ENCODE results near the gene KCNA5. TPM values are rescaled to one million over a fixed set of nuclear protein-coding genes. Genes with fewer than 3 reads are reported as not detected.

The KCNA5 gene
- total RNA-seq, 2 experiments from 2014 or later, result not detected

DNA sequence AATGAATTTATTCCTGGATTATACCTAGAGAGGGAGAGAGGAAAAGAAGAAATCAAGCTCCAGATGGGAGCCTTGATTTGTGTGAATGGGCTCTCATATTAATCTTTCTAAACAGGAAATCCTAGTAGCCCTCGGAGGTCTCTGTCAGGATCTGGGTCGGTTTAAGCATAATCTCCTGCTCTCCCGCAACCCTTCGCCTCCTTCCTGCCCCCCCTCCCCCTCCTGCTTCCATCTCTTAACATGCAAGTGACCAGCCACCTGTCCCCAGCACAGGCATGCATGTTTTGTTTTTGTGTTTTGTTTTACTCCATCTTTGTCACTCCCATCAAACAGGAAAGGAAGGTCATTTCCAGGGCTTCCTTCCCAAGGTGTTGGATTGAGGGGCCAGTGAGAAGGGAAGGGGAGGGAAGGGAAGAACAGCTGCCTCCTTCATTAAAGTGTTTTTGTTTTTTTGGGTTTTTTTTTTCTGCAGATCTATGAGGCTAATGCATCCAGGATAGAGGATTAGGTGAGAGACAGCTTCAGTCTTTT lies 4.8 kb upstream of the KCNA5 start:
- intact Hi-C loops (cut with DNase I, micrococcal nuclease), result no loop called here
- POLR2A ChIA-PET, result no interaction called here
- Mint-ChIP-seq H3K4me1 (ENCODE audit: low read depth) (no peaks in the 10 kb centered on the region), H3K36me3 (ENCODE audit: low read depth) (no peaks in the 10 kb centered on the region), H3K27ac (no peak overlapping the region), H3K9me3 (no peaks in the 10 kb centered on the region), H3K4me3 (no peak overlapping the region), H3K27me3 (peaks cover 61% of the 10 kb centered on the region)
- ATAC-seq (ENCODE audit: poor library complexity) (no peak), DNase-seq (no peak)
- Histone ChIP-seq H3K36me3 (ENCODE audit: insufficient read depth, low read length) (no peaks in the 10 kb centered on the region), H3K9me3 (ENCODE audit: control insufficient read depth in 1 of 2, insufficient read depth in 1 of 2, low read length in 2 of 2) (peaks cover 0 to 4% of the 10 kb centered on the region in 2 experiments), H3K27me3 (ENCODE audit: control insufficient read depth in 1 of 2, insufficient read depth in 2 of 2, low read length in 2 of 2) (peaks cover 12 to 14% of the 10 kb centered on the region in 2 experiments), H3K4me1 (ENCODE audit: insufficient read depth, low read length) (no peaks in the 10 kb centered on the region), H3K4me3 (ENCODE audit: low read length) (no peak overlapping the region), H3K27ac (ENCODE audit: low read depth in 1 of 2, low read length in 2 of 2) (no peak overlapping the region)
- no peak for TF ChIP-seq CTCF (IDR thresholded peaks at IDR 0.05)
- CTCF ChIA-PET, result no interaction called here

- Histone ChIP-seq H3K27ac (ENCODE audit: low read depth in 1 of 2, low read length in 2 of 2) (no peak overlapping the region), H3K4me3 (ENCODE audit: low read length) (no peak overlapping the region), H3K9me3 (ENCODE audit: control insufficient read depth in 1 of 2, insufficient read depth in 1 of 2, low read length in 2 of 2) (peaks cover 0 to 12% of the 10 kb centered on the region in 2 experiments), H3K27me3 (ENCODE audit: control insufficient read depth in 1 of 2, insufficient read depth in 2 of 2, low read length in 2 of 2) (peaks cover 14% of the 10 kb centered on the region in 2 experiments), H3K36me3 (ENCODE audit: insufficient read depth, low read length) (no peaks in the 10 kb centered on the region), H3K4me1 (ENCODE audit: insufficient read depth, low read length) (no peaks in the 10 kb centered on the region)
- CTCF ChIA-PET, result no interaction called here
- H3K9me3 Mint-ChIP-seq, result no peaks in the 10 kb centered on the region
- intact Hi-C loops (cut with DNase I, micrococcal nuclease), result no loop called here
- H3K36me3 Mint-ChIP-seq (ENCODE audit: low read depth), result no peaks in the 10 kb centered on the region
- H3K4me3 Mint-ChIP-seq, result no peak overlapping the region
- no peaks in the 10 kb centered on the region for H3K4me1 Mint-ChIP-seq (ENCODE audit: low read depth)
- POLR2A ChIA-PET, result no interaction called here
- ATAC-seq (ENCODE audit: poor library complexity) (no peak), DNase-seq (no peak)
- H3K27ac Mint-ChIP-seq, result no peak overlapping the region
- H3K27me3 Mint-ChIP-seq, result peaks cover 61% of the 10 kb centered on the region
- no peak for TF ChIP-seq CTCF (IDR thresholded peaks at IDR 0.05)
Measured at GRCh38 chr12:5039815-5040214, 3.9 kb upstream of the KCNA5 start.

GRCh38 chr12:5040368-5040767 lies 3.3 kb upstream of the KCNA5 start:
- H3K9me3 ChIP-seq (ENCODE audit: control insufficient read depth in 1 of 2, insufficient read depth in 1 of 2, low read length in 2 of 2), result peaks cover 0 to 17% of the 10 kb centered on the region in 2 experiments
- Mint-ChIP-seq H3K27me3 (peaks cover 66% of the 10 kb centered on the region), H3K36me3 (ENCODE audit: low read depth) (no peaks in the 10 kb centered on the region), H3K4me3 (no peak overlapping the region), H3K9me3 (no peaks in the 10 kb centered on the region), H3K27ac (no peak overlapping the region), H3K4me1 (ENCODE audit: low read depth) (no peaks in the 10 kb centered on the region)
- DNase-seq (no peak), ATAC-seq (ENCODE audit: poor library complexity) (no peak)
- CTCF ChIA-PET, result no interaction called here
- no peaks in the 10 kb centered on the region for H3K4me1 ChIP-seq (ENCODE audit: insufficient read depth, low read length)
- POLR2A ChIA-PET, result no interaction called here
- intact Hi-C loops (cut with DNase I, micrococcal nuclease), result no loop called here
- H3K27ac ChIP-seq (ENCODE audit: low read depth in 1 of 2, low read length in 2 of 2), result no peak overlapping the region
- no peak for TF ChIP-seq CTCF (IDR thresholded peaks at IDR 0.05)
- H3K4me3 ChIP-seq (ENCODE audit: low read length), result no peak overlapping the region
- peaks cover 14% of the 10 kb centered on the region in 2 experiments for H3K27me3 ChIP-seq (ENCODE audit: control insufficient read depth in 1 of 2, insufficient read depth in 2 of 2, low read length in 2 of 2)
- no peaks in the 10 kb centered on the region for H3K36me3 ChIP-seq (ENCODE audit: insufficient read depth, low read length)
